Measurements from ENCODE around the gene HPS1. TPM values are rescaled to one million over a fixed set of nuclear protein-coding genes. Genes with fewer than 3 reads are reported as not detected.

Gene HPS1
- total RNA-seq, 1 donor from 2014 or later, result 62.1 TPM

GRCh38 chr10:98427011-98427515, 19.7 kb downstream of the HPS1 start:
- H3K4me1 ChIP-seq, result no peaks in the 10 kb centered on the region
- TF ChIP-seq, protein P1, sequence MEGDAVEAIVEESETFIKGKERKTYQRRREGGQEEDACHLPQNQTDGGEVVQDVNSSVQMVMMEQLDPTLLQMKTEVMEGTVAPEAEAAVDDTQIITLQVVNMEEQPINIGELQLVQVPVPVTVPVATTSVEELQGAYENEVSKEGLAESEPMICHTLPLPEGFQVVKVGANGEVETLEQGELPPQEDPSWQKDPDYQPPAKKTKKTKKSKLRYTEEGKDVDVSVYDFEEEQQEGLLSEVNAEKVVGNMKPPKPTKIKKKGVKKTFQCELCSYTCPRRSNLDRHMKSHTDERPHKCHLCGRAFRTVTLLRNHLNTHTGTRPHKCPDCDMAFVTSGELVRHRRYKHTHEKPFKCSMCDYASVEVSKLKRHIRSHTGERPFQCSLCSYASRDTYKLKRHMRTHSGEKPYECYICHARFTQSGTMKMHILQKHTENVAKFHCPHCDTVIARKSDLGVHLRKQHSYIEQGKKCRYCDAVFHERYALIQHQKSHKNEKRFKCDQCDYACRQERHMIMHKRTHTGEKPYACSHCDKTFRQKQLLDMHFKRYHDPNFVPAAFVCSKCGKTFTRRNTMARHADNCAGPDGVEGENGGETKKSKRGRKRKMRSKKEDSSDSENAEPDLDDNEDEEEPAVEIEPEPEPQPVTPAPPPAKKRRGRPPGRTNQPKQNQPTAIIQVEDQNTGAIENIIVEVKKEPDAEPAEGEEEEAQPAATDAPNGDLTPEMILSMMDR (IDR thresholded peaks at IDR 0.05), result no peak
- no peak for TF ChIP-seq POLR2AphosphoS5 (IDR thresholded peaks at IDR 0.05; ENCODE audit: insufficient read depth in 1 of 2, low read depth in 1 of 2)
- no peak for TF ChIP-seq POLR2A (IDR thresholded peaks at IDR 0.05)
- intact Hi-C loops (cut with DNase I), result no loop called here
- H3K4me3 ChIP-seq, result no peak overlapping the region
- H3K36me3 ChIP-seq, result peaks cover 3 to 32% of the 10 kb centered on the region in 2 donors
- H3K27ac ChIP-seq, result no peak overlapping the region
- H3K9me3 ChIP-seq, result no peaks in the 10 kb centered on the region
- DNase-seq (ENCODE audit: extremely low spot score in 2 of 2), result peak in 1 of 2 donors; percentile 82
- H3K27me3 ChIP-seq, result no peaks in the 10 kb centered on the region

GRCh38 chr10:98425511-98426352, 21.0 kb downstream of the HPS1 start:
- H3K27ac ChIP-seq, result no peak overlapping the region
- intact Hi-C loops (cut with DNase I), result no loop called here
- peak; percentile 80 to 92 for DNase-seq (ENCODE audit: extremely low spot score in 2 of 2)
- H3K36me3 ChIP-seq, result peaks cover 0 to 22% of the 10 kb centered on the region in 2 donors
- TF ChIP-seq, protein P1 (IDR thresholded peaks at IDR 0.05), result peak in 1 of 3 experiments; percentile 35
- no peak for TF ChIP-seq POLR2A (IDR thresholded peaks at IDR 0.05)
- H3K27me3 ChIP-seq, result no peaks in the 10 kb centered on the region
- H3K9me3 ChIP-seq, result no peaks in the 10 kb centered on the region
- H3K4me3 ChIP-seq, result no peak overlapping the region
- H3K4me1 ChIP-seq, result no peaks in the 10 kb centered on the region

DNA sequence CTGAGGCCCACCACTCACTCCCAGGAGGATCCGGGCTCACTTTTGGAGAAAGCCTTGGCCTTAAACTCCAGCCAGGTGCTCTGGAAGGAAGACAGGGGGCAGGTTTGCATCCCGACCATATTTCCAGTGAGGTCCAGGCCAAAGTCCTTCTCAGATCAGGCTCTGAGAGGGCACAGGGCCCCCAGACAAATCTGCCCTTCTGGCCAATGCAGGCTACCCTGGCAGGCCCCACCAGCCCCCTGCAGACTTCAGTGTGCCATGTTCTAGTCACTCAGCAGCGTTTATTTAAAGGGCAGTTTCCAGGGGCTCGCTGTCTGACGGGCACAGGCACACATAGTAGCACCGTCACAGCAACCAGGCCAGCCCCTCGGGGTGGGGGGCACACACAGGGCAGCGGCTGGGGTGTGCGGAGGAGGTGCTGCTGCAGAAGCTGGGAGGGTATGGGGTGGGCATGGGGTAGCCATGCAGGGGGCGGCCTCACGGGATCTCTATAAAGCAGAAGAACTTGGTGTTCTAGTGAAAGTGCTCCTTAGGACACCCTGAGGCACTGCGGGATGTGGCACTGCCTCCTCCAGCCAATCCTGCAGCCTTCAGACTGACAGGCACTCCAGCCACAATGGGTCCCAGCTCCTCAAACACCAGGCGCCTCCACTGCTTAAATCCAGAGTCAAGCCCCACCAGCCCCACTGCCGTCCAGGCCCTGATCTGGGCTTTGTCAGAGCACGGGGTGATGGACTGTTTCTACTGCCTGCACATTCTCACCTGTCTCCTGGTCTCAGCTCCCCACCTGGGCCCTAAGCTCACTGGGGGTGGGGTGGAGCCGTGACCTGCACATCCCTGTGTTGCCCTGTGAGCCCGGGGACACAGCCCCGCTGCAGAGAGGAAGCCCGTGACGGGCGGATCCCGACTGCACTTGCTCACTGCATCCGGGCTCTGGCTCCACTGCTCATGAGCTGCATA, 22.2 kb downstream of the HPS1 start:
- H3K27me3 ChIP-seq, result no peaks in the 10 kb centered on the region
- no peaks in the 10 kb centered on the region for H3K9me3 ChIP-seq
- peak in 1 of 2 donors; percentile 70 for DNase-seq (ENCODE audit: extremely low spot score in 2 of 2)
- no peak overlapping the region for H3K27ac ChIP-seq
- H3K4me3 ChIP-seq, result no peak overlapping the region
- TF ChIP-seq POLR2A (IDR thresholded peaks at IDR 0.05) (no peak), POLR2AphosphoS5 (IDR thresholded peaks at IDR 0.05; ENCODE audit: insufficient read depth in 1 of 2, low read depth in 1 of 2) (no peak)
- TF ChIP-seq, protein P1 (IDR thresholded peaks at IDR 0.05), result no peak
- H3K4me1 ChIP-seq, result no peaks in the 10 kb centered on the region
- peaks cover 0 to 19% of the 10 kb centered on the region in 2 donors for H3K36me3 ChIP-seq
- intact Hi-C loops (cut with DNase I), result no loop called here

- no peak for TF ChIP-seq POLR2AphosphoS5 (IDR thresholded peaks at IDR 0.05; ENCODE audit: insufficient read depth in 1 of 2, low read depth in 1 of 2)
- TF ChIP-seq, protein P1 (IDR thresholded peaks at IDR 0.05), result no peak
- TF ChIP-seq POLR2A (IDR thresholded peaks at IDR 0.05), result no peak
- Histone ChIP-seq H3K27ac (no peak overlapping the region), H3K4me1 (no peaks in the 10 kb centered on the region), H3K9me3 (no peaks in the 10 kb centered on the region), H3K4me3 (no peak overlapping the region), H3K36me3 (peaks cover 4 to 24% of the 10 kb centered on the region in 2 donors), H3K27me3 (no peaks in the 10 kb centered on the region)
- no peak for DNase-seq (ENCODE audit: extremely low spot score in 2 of 2)
- intact Hi-C loops (cut with DNase I), result no loop called here
Measured at GRCh38 chr10:98423691-98424120, 23.0 kb downstream of the HPS1 start.
